ENCODE data around the gene SIGLEC1.

Gene SIGLEC1

GRCh38 chr20:3701061-3701998 is 11.1 kb downstream of the SIGLEC1 start:
- DNase-seq (ENCODE audit: low read depth), result no peak

GRCh38 chr20:3699037-3699436 is 13.4 kb downstream of the SIGLEC1 start:
- DNase-seq (ENCODE audit: low read depth), result no peak

- no peak for DNase-seq (ENCODE audit: low read depth)
Measured at GRCh38 chr20:3698591-3699001, 13.8 kb downstream of the SIGLEC1 start.

- no peak for DNase-seq (ENCODE audit: low read depth)
Measured at GRCh38 chr20:3697588-3698305, 14.7 kb downstream of the SIGLEC1 start.

DNA sequence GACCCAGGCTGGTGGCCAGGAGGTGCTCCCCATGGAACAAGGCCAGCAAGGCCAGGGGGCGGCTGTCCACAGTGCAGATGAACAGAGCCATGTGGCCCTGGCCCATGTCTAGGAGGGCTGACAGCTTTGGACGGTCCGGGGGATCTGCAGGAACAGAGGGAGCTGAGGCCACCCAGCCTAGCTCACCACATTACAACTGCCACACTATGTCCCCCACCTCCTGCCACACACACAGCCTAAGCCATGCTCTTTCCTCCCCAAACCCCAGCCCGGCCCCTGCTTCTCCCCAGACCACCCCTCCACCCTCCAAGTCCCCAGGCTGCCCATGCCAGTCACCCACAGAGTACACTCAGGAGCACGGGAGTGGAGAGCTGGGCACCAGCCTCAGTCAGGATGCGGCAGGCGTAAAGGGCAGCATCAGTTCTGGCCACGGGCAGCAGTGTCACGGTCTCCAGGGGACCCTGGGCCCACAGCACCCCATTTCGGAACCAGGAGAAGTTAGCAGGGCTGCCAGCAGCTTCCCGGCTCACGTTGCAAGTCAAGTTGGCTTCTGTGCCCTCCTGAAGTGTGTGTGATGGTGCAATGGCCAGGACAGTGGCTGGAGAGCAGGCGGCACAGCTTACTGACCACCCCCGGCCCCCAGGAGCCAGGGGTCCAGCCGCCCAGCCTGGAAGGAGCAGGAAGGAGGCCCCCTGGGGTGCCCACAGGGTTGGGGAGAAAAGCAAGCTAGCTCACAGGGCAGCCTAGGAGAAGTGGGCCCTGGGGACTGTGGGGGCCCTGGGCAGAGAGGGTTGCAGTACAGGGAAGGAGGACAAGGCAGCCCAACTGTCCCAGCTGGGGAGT is 15.4 kb downstream of the SIGLEC1 start:
- DNase-seq (ENCODE audit: low read depth), result no peak

GRCh38 chr20:3696200-3696599 is 16.2 kb downstream of the SIGLEC1 start:
- no peak for DNase-seq (ENCODE audit: low read depth)

DNA sequence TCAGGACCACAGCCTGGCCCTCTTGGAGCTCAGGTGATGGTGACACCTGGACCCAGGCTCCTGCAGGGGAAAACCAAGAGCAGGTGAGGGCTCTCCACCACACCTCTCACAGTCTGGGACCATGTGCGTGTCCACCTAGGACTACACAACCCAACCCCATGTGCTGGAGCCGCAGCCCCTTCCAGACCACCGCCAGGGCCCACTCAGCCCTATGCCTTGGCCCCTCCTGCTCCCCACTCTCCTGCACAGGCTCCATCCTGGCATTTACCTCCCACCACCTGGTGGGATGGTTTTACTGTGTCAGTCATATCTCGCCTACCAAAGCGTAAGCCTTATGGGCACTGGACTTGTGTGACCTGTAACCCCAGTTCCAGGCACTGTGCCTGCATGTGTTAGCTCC is 17.5 kb downstream of the SIGLEC1 start:
- no peak for DNase-seq (ENCODE audit: low read depth)

- no peak for DNase-seq (ENCODE audit: low read depth)
Measured at GRCh38 chr20:3693376-3693775, 19.0 kb downstream of the SIGLEC1 start.

DNA sequence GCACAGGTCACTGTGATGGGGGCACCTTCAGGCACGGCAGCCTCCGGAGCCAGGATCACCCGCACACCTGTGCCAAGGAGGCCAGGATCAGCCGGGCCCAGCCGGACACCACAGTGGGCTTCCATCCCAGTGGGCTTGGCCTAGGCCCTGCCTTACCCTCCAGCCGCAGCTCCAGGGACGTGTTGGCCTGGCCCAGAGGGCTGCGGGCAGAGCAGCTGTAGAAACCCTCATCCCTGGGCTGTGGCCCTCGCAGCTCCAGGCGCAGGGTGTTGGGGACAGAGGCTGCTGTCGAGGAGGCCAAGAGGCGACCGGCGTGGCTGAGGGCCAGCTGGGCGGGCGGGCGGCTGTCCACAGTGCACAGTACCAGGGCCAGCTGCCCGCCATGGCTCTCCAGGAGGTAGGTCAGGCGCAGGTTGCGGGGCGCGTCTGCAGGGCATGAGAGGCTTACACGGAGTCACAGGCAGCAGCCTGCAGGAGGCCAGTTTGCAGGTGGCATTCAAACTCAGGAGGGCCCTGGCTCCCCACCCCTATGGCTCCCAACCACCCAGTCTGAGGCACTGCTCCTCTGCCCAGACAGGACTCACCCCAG is 19.6 kb downstream of the SIGLEC1 start:
- DNase-seq (ENCODE audit: low read depth), result no peak

DNA sequence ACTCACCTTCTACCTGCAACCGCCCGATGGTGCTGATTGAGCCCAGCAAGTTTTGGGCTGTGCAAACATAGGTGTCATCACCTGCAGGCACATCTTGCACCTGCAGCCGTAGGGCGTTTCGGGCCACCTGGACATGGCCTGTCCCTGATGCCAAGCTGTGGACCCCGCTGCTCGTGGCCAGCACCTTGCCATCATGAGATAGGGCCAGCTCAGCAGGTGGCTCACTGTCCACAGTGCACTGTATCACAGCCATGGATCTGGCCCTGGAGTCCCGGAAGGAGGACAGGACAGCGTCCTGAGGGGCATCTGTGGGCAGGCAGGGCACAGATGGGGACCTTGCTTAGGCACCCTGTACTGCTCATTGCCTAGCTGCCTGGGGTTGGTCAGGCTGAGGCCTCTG is 20.5 kb downstream of the SIGLEC1 start:
- DNase-seq (ENCODE audit: low read depth), result no peak

- DNase-seq (ENCODE audit: low read depth), result no peak
Measured at GRCh38 chr20:3691306-3691705, 21.1 kb downstream of the SIGLEC1 start.

DNA sequence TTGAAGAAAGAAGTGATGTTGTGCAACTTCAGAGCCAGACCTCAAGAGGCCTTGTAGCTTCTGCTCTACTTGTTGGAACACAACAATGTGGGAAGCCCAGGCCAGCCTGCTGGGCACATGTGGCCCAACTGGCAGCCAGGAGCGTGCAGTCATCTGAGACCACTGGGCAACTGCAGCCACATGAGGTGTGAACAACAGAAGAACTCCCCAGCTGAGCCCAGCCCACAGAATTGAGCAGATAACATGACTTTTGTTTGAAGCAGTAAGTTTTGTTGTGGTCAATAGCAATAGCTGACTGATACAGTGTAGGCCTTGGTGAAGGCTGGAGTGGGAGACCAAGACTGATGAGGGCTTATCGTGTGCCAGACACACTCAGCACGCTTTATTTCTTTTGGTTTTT is 22.0 kb downstream of the SIGLEC1 start:
- no peak for DNase-seq (ENCODE audit: low read depth)

DNA sequence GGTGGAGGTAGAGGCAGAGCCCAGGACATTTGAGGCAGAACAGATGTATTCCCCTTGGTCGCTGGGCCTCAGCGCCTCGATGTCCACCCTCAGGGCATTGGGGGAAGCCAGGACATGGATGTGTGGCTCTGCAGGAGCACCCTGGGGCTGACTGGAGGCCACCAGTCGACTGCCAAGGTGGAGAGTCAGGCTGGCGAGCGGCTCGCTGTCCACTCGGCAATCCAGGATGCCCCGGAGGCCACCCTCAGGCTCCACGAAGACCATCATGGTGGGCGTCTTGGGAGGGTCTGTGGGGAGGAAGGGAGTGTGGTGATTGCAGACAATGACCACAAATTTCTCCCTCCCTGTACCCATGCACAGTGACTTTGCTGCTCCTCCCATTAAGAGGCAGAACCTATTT is 22.4 kb downstream of the SIGLEC1 start:
- no peak for DNase-seq (ENCODE audit: low read depth)

DNA sequence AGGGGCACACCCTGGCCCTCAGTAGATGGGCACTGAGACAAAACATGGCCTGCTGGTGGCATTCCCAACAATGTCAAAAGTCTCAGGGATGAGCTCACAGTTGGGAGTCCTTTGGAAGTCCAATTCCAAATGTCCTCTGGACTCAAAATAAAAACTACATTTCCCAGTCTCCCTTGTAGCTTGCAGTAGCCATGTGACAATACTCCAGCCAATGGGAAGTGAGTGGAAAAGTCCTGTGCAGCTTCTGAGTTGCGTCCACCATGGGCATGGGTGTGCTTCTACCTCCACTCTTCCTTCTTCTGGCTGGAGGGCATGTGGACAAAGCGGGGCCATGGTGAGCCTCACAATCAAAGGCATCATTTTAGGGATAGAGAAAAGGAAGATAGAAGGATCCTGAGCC is 24.7 kb downstream of the SIGLEC1 start:
- no peak for DNase-seq (ENCODE audit: low read depth)

DNA sequence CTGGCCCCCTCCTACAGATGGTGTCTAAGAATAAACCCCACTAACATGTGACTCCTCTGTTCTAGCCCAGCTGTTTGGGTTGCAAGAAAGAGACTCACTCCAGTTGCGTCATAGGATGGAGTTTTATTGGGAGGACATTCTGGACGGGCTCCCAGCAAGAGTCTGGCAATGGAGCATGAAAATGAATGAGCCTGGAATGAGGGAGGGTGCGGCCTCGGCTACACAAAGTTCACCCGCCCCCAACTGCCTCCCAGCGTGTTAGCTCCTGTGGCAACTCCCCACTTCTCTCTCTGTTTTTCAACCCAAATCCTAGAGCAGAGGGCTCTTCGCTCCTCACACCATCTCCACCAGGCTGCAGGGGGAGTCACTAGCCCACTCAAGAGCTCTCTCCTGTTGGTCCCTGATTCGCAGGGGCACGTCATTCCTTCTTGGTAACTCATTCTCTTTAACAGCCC is 25.5 kb downstream of the SIGLEC1 start:
- no peak for DNase-seq (ENCODE audit: low read depth)

DNA sequence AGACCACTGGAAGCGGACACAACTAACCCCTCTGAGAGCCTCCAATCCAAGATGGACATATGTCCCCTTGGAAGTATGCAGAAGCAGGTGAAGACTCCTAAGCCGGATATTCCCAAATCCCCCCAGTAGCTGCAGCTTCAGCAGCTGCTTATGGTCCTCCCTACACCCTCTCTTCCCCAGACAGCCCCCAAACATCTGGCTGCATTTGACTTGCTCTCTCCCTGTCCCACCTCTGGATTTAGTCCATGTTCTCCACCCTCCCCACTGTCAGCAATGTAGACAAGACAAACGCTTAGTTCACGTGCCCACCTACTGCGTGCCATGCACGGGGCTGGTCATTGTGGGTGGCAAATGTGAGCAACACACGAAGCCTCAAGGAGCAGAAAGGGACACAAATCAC is 26.0 kb downstream of the SIGLEC1 start:
- DNase-seq (ENCODE audit: low read depth), result no peak

- DNase-seq (ENCODE audit: low read depth), result no peak
Measured at GRCh38 chr20:3685341-3685740, 27.1 kb downstream of the SIGLEC1 start.

DNA sequence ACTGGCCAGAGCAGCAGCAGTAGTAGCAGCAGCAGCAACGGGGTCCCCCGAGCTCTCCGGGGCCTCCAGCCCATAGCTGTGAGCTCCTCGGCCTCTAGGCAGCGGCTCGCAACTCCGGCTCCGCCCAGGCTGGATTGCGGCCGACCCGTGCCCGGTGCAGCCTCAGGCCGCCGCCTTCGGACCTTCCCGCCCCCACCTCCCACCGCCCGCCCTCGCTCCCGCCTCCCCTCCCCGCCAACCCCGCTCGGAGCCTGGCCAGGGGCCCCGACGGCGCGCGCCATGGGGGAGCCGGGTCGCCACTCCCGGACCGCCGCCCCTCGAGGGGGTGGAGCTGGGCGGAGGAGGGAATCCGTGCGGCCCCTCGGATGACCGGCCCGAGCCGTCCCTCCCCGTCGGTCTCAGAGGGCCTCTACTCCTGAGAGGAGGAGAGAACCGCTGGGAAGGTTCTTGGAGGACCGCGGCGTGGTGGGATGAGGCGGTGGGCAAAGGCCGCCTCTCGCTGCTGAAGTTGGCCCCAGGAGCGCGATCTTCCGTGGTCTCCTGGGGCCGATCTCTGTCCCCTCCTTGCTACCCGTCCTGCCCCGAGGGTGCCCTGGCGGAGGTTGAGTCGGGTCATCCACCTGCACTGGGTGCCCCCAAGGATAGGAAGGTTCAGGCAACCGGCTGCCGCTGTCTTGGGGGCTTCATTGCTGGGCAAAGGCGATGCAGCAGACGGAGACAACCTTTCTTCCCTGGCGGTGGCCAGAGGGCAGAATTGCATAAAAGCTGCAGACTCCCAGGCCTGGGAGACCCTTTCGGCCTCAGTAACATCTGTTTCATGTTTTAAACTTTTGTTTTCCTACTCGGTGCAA is 30.2 kb downstream of the SIGLEC1 start, which contains the start of gene ADAM33:
ADAM33 (minus strand) TSS at position 80 of the 851 bp plus-strand sequence; CDS start at position 74, 6 bp downstream.
- no peak for DNase-seq (ENCODE audit: low read depth)

DNA sequence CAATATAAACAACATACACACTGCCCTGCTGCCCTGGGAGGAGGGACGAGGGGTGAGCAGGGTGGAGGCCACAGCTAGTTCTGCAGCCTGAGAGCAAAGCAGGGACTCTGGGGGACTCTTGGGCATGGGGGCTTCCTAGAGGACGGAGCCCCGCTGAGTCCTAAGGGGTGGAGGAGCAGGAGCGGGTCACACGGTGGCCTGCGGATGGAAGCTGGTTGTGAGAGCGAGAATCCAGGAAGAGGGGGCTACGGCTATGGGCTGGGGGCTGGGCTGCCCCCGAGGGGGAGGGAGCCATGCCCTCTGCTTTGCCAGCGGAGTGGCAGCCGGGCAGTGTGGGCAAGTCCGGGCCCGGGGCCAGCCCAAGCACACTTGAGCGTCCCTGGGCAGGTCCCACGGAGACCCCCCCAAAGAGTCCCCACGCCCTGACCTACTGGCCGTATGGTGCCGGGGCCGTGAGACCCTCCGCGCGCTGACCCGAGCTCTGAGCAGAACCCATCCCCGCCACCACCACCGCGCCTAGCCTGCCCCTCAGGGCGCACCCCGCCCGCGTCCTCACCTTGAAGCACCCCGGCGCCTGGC is 31.0 kb downstream of the SIGLEC1 start:
- no peak for DNase-seq (ENCODE audit: low read depth)

DNA sequence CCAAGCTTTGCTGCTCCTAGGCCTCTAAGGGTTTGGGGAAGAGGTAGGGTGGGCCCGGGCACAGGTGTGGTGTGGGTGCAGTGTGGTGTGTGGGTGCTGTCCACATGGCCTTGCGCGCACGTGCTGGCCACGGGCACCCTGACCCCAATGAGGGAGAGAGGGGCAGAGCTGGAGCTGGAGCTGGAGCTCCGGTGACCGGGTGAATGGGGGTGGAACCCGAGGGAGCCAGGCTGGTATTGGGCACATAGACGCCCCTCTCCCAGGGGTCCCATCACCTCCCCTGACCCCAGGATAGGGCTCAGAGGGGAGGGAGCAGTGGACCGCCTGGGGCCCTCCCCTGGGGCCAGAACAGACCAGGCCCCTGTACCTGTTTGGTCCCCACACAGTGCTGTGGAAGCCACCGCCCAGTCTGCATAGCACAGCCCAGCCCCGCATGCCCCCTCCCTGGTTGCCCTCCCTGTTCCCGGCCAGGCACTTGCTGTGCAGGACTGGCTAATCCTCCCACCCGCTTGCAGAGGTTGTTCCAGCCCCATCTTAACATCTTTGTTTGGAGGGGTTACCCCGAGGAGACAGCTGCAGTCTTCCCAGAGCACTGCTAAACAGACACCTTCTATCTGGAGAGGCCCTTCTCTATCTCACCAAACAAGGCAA is 31.6 kb downstream of the SIGLEC1 start:
- DNase-seq (ENCODE audit: low read depth), result no peak
